Lower leg skin (tissue), 3 donors: ENCODE measurements around the gene HTRA2.

Experiments used
- CTCF ChIP-seq, 3 donors: fragments of 450-650 bp; IDR thresholded peaks; one replicate each; pipeline ENCODE4 v1.5.1; 2016; ENCODE audit warnings: antibody characterized with exemption in 3 of 3, mild to moderate bottlenecking in 3 of 3, moderate library complexity in 2 of 3
- POLR2A ChIP-seq, 2 donors: fragments of 450-650 bp; IDR thresholded peaks; one replicate each; pipeline ENCODE4 v1.6.1; 2016 to 2017; ENCODE audit warnings: antibody characterized with exemption in 2 of 2, mild to moderate bottlenecking in 1 of 2, moderate library complexity in 1 of 2

GRCh38 chr2:74536166-74536950 lies 6.6 kb downstream of the HTRA2 start:
- no peak for TF ChIP-seq CTCF (IDR thresholded peaks at IDR 0.05)
- no peak for TF ChIP-seq POLR2A (IDR thresholded peaks at IDR 0.05)
